CD14-positive monocyte (primary cell): ENCODE results near the gene SCMH1. TPM values are rescaled to one million over a fixed set of nuclear protein-coding genes. Genes with fewer than 3 reads are reported as not detected.
A peak's percentile ranks its signal among the peaks of the same experiment; 100 is the strongest.

Source experiments
- DNase-seq, 3 donors: peaks; one replicate each; pipeline ENCODE4 v3.0.0-alpha.2; 2011 to 2022
- H2AFZ ChIP-seq: 2 replicates; pipeline ENCODE4 v1.6.0; 2012; ENCODE audit warnings: mild to moderate bottlenecking, low read depth, low read length, inconsistent platforms; ENCODE audit not compliant: insufficient read depth, poor library complexity, severe bottlenecking
- H3K27ac ChIP-seq, 2 donors: 1 replicate in 1 of 2; 2 replicates in 1 of 2; pipeline ENCODE4 v1.5.1; 2012 to 2013; ENCODE audit warnings: low read length in 2 of 2, control low read depth in 1 of 2, inconsistent platforms in 1 of 2, low read depth in 1 of 2, mild to moderate bottlenecking in 1 of 2
- H3K27me3 ChIP-seq, 2 donors: one replicate each; pipeline versions ENCODE4 v1.6.0 to v1.6.1; 2011 to 2013; ENCODE audit warnings: low read length in 2 of 2; ENCODE audit not compliant: control insufficient read depth in 2 of 2, insufficient read depth in 2 of 2
- H3K36me3 ChIP-seq, 2 donors: replicated peaks in 1 of 2; 1 replicate in 1 of 2; 2 replicates in 1 of 2; pipeline versions ENCODE4 v1.5.1 to v1.6.1; 2012 to 2013; ENCODE audit warnings: low read length in 2 of 2, control low read depth in 1 of 2, inconsistent platforms in 1 of 2, mild to moderate bottlenecking in 1 of 2; ENCODE audit not compliant: insufficient read depth in 2 of 2, control insufficient read depth in 1 of 2
- H3K4me1 ChIP-seq, 2 donors: 1 replicate in 1 of 2; 2 replicates in 1 of 2; pipeline versions ENCODE4 v1.5.1 to v1.6.1; 2012 to 2013; ENCODE audit warnings: low read length in 2 of 2, control low read depth in 1 of 2, inconsistent platforms in 1 of 2, mild to moderate bottlenecking in 1 of 2, moderate library complexity in 1 of 2; ENCODE audit not compliant: insufficient read depth in 2 of 2, control insufficient read depth in 1 of 2
- H3K4me2 ChIP-seq: replicated peaks from 2 replicates; pipeline ENCODE3; 2012; ENCODE audit warnings: low read length, moderate library complexity, mild to moderate bottlenecking; ENCODE audit not compliant: poor library complexity, severe bottlenecking; ENCODE audit errors: extremely low read depth
- H3K4me3 ChIP-seq, 3 experiments: fragments of 200-600 bp in 1 of 3; sonication (generic) in 1 of 3; replicated peaks in 1 of 3; 1 replicate in 2 of 3; 2 replicates in 1 of 3; pipeline ENCODE4 v1.5.1; 2011 to 2013; ENCODE audit warnings: low read length in 3 of 3, mild to moderate bottlenecking in 3 of 3, control low read depth in 2 of 3, low read depth in 2 of 3, inconsistent platforms in 1 of 3, moderate library complexity in 1 of 3
- H3K79me2 ChIP-seq: 2 replicates; pipeline ENCODE4 v1.6.0; 2012; ENCODE audit warnings: mild to moderate bottlenecking, control low read depth, inconsistent platforms, low read length, moderate library complexity; ENCODE audit not compliant: insufficient read depth
- H3K9ac ChIP-seq: 2 replicates; pipeline ENCODE4 v1.6.0; 2017; ENCODE audit warnings: low read length, mild to moderate bottlenecking; ENCODE audit not compliant: insufficient read depth, poor library complexity, severe bottlenecking
- H3K9me3 ChIP-seq, 2 donors: replicated peaks in 1 of 2; 1 replicate in 1 of 2; 2 replicates in 1 of 2; pipeline versions ENCODE4 v1.5.1 to v1.6.1; 2012 to 2013; ENCODE audit warnings: low read length in 2 of 2, control low read depth in 1 of 2; ENCODE audit not compliant: control insufficient read depth in 1 of 2, insufficient read depth in 1 of 2
- H4K20me1 ChIP-seq: 2 replicates; pipeline ENCODE4 v1.6.0; 2012; ENCODE audit warnings: mild to moderate bottlenecking, low read length, control low read depth, moderate library complexity; ENCODE audit not compliant: insufficient read depth
- H3K27ac Mint-ChIP-seq, 7 donors: one replicate each; pipeline ENCODE4 v1.8.0; 2020; ENCODE audit warnings: mild to moderate bottlenecking in 7 of 7, mixed read lengths in 7 of 7, moderate library complexity in 6 of 7, inconsistent platforms in 2 of 7
- H3K27me3 Mint-ChIP-seq, 3 donors: one replicate each; pipeline ENCODE4 v1.8.0; 2021 to 2022; ENCODE audit warnings: low read depth in 3 of 3, mild to moderate bottlenecking in 3 of 3, mixed read lengths in 3 of 3, moderate library complexity in 3 of 3, inconsistent platforms in 1 of 3
- H3K36me3 Mint-ChIP-seq, 2 donors: one replicate each; pipeline ENCODE4 v1.8.0; 2020; ENCODE audit warnings: mixed read lengths in 2 of 2, inconsistent platforms in 1 of 2, mild to moderate bottlenecking in 1 of 2
- H3K4me1 Mint-ChIP-seq: one replicate; pipeline ENCODE4 v1.8.0; 2020; ENCODE audit warnings: mild to moderate bottlenecking, mixed read lengths
- H3K4me3 Mint-ChIP-seq, 2 donors: one replicate each; pipeline ENCODE4 v1.8.0; 2020; ENCODE audit warnings: mild to moderate bottlenecking in 2 of 2, mixed read lengths in 2 of 2, moderate library complexity in 1 of 2
- H3K9me3 Mint-ChIP-seq, 7 donors: one replicate each; pipeline ENCODE4 v1.8.0; 2020 to 2022; ENCODE audit warnings: mixed read lengths in 7 of 7, mild to moderate bottlenecking in 6 of 7, moderate library complexity in 6 of 7, inconsistent platforms in 2 of 7
- WGBS: methylation state at CpG from one replicate; pipeline ENCODE4 v1.1.5; 2013; ENCODE audit warnings: missing lambda C conversion rate; ENCODE audit not compliant: insufficient coverage; 5-methylcytosine and 5-hydroxymethylcytosine counted together
- intact Hi-C, 2 donors: fragments of 100-400 bp; cut with micrococcal nuclease; formaldehyde crosslinking; loops; one replicate each; pipeline versions ENCODE4 v1.15.0 to v1.15.1; 2023
- polyA plus RNA-seq, 3 donors: library from polyadenylated mRNA; depleted of rRNA in 1 of 3; unstranded in 2 of 3; stranded (reverse) in 1 of 3; fragments of 300-500 nt in 2 of 3; fragments of >200 nt in 1 of 3; fragmentation: Illumina TruSeq in 2 of 3; gene quantifications; 1 replicate in 2 of 3; 2 replicates in 1 of 3; pipeline ENCODE4 v1.2.3, GENCODE V29; 2012 to 2021
- TF ChIP-seq, protein P1 (sequence below): fragments of 200-600 bp; IDR thresholded peaks from one replicate; pipeline ENCODE4 v1.8.0; 2022; ENCODE audit warnings: antibody characterized with exemption, mild to moderate bottlenecking

SCMH1 gene
- polyA plus RNA-seq, 3 donors = 0.66 to 12.7 (median 0.74) TPM

DNA sequence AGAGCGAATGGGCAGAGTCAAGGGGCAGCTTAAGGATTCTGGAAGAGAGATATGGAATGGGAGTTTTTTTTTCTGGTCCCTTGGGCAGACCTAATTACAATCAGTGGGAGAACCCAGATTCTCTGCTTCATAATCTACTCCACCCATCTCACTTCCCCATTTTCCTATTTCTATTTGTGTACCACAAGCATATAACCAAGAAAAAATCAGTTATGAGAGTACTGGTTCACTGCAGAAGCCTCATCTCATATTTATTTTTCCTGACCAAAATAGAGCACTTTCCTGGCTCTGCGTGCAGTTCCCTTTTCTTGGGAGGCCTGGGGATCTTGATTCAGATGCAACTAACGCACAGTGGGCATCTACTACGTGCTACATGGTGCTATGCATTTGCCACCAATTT, 138.3 kb downstream of the SCMH1 start:
- H3K27ac ChIP-seq = no peak overlapping the region
- Mint-ChIP-seq H3K4me3 (peak overlapping the region in 1 of 2 donors; percentile 31), H3K27me3 (no peaks in the 10 kb centered on the region), H3K27ac (peak overlapping the region in 2 of 7 donors; percentile 69 to 70), H3K9me3 (no peaks in the 10 kb centered on the region), H3K36me3 (peaks cover 5 to 11% of the 10 kb centered on the region in 2 donors), H3K4me1 (peaks cover 18% of the 10 kb centered on the region)
- TF ChIP-seq, protein P1, sequence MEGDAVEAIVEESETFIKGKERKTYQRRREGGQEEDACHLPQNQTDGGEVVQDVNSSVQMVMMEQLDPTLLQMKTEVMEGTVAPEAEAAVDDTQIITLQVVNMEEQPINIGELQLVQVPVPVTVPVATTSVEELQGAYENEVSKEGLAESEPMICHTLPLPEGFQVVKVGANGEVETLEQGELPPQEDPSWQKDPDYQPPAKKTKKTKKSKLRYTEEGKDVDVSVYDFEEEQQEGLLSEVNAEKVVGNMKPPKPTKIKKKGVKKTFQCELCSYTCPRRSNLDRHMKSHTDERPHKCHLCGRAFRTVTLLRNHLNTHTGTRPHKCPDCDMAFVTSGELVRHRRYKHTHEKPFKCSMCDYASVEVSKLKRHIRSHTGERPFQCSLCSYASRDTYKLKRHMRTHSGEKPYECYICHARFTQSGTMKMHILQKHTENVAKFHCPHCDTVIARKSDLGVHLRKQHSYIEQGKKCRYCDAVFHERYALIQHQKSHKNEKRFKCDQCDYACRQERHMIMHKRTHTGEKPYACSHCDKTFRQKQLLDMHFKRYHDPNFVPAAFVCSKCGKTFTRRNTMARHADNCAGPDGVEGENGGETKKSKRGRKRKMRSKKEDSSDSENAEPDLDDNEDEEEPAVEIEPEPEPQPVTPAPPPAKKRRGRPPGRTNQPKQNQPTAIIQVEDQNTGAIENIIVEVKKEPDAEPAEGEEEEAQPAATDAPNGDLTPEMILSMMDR = no peak
- H3K79me2 ChIP-seq = no peaks in the 10 kb centered on the region
- peak overlapping the region; percentile 15 for H2AFZ ChIP-seq
- intact Hi-C loops = no loop called here
- H3K27me3 ChIP-seq = no peaks in the 10 kb centered on the region
- no peak overlapping the region for H3K4me2 ChIP-seq
- no peaks in the 10 kb centered on the region for H3K36me3 ChIP-seq
- H3K4me1 ChIP-seq = peaks cover 15 to 18% of the 10 kb centered on the region in 2 donors
- no peaks in the 10 kb centered on the region for H3K9me3 ChIP-seq
- DNase-seq = peak in 1 of 3 donors; percentile 10
- 8% methylated on average over 2 of the region's 4 CpGs for WGBS
- H4K20me1 ChIP-seq = no peaks in the 10 kb centered on the region
- H3K4me3 ChIP-seq = no peak overlapping the region
- H3K9ac ChIP-seq = no peak overlapping the region

DNA sequence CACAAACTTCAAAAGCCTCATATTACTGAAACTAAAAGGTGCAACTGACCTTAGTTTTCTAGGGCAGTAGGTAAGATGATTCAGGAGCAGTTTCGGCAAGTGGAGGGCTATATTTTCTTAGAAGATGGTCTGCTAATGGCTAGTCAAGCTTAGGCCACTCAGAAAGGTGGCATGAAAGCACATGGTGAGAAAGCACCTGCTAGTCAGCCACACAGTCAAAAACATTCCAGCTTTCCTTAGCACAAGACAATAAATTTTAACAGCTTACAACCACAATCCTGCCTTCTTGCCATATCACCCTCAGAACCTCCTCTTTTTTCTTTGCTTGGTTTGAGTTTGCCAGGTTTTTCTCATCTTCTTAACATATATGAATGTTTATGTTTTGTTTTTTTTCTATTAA, 139.5 kb downstream of the SCMH1 start:
- Mint-ChIP-seq H3K36me3 (peaks cover 8 to 11% of the 10 kb centered on the region in 2 donors), H3K27ac (no peak overlapping the region), H3K27me3 (no peaks in the 10 kb centered on the region), H3K4me3 (no peak overlapping the region), H3K9me3 (no peaks in the 10 kb centered on the region), H3K4me1 (peaks cover 14% of the 10 kb centered on the region)
- Histone ChIP-seq H4K20me1 (no peaks in the 10 kb centered on the region), H3K4me1 (peaks cover 11 to 13% of the 10 kb centered on the region in 2 donors), H3K27ac (no peak overlapping the region), H3K4me2 (no peak overlapping the region), H2AFZ (no peak overlapping the region), H3K9me3 (no peaks in the 10 kb centered on the region), H3K79me2 (no peaks in the 10 kb centered on the region), H3K27me3 (no peaks in the 10 kb centered on the region), H3K9ac (no peak overlapping the region), H3K36me3 (no peaks in the 10 kb centered on the region), H3K4me3 (no peak overlapping the region)
- TF ChIP-seq, protein P1 = no peak
- intact Hi-C loops = no loop called here
- 100% methylated on average over 1 of the region's 1 CpG for WGBS
- no peak for DNase-seq
